WERI-Rb-1 (cell line): ENCODE measurements around the gene FHOD1.

Source experiments
- DNase-seq: peaks from one replicate; pipeline ENCODE4 v3.0.0-alpha.2; 2020
- H3K27ac ChIP-seq: fragments of 250-450 bp; sonication (Bioruptor Pico); 2 replicates; pipeline ENCODE4 v1.5.1; 2020; ENCODE audit warnings: mild to moderate bottlenecking, moderate library complexity
- H3K27me3 ChIP-seq: fragments of 250-450 bp; sonication (Bioruptor Pico); 2 replicates; pipeline ENCODE4 v1.5.1; 2021; ENCODE audit warnings: mild to moderate bottlenecking, low read depth, moderate library complexity; ENCODE audit not compliant: insufficient read depth, severe bottlenecking
- H3K36me3 ChIP-seq: fragments of 250-450 bp; sonication (Bioruptor Pico); 2 replicates; pipeline ENCODE4 v1.5.1; 2020; ENCODE audit warnings: mild to moderate bottlenecking, moderate library complexity
- H3K4me3 ChIP-seq: 2 replicates; pipeline ENCODE4 v1.5.1; 2011; ENCODE audit warnings: low read depth, mild to moderate bottlenecking, control low read depth, low read length
- H3K9me3 ChIP-seq: fragments of 250-450 bp; sonication (Bioruptor Pico); 2 replicates; pipeline ENCODE4 v1.5.1; 2021; ENCODE audit warnings: mild to moderate bottlenecking, moderate library complexity; ENCODE audit not compliant: severe bottlenecking
- CTCF ChIP-seq: IDR thresholded peaks from 2 replicates; pipeline ENCODE4 v1.5.1; 2011; ENCODE audit warnings: low read depth, mild to moderate bottlenecking, control low read depth, inconsistent platforms, low read length

The FHOD1 gene

GRCh38 chr16:67201411-67202345, 45.6 kb downstream of the FHOD1 start:
- Histone ChIP-seq H3K27me3 (no peaks in the 10 kb centered on the region), H3K36me3 (peaks cover 65% of the 10 kb centered on the region), H3K27ac (no peak overlapping the region), H3K9me3 (no peaks in the 10 kb centered on the region), H3K4me3 (no peak overlapping the region)
- no peak for DNase-seq
- no peak for TF ChIP-seq CTCF

DNA sequence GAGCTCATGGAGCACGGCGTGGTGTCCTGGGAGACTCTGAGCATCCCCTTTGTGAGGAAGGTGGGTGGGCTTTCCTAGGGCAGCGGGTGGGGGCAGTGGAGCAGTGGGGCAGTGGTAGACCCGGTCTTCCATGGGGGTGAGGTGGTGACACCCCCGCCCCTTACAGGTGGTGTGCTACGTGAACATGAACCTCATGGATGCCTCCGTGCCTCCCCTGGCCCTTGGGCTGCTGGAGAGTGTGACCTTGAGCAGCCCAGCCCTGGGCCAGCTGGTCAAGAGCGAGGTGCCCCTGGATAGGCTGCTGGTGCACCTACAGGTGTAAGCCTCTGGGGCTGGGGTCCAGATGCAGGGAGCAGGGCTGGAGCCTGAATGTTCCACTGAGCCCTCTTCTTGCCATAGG, 46.8 kb downstream of the FHOD1 start:
- no peak for DNase-seq
- Histone ChIP-seq H3K27ac (no peak overlapping the region), H3K36me3 (peaks cover 77% of the 10 kb centered on the region), H3K27me3 (no peaks in the 10 kb centered on the region), H3K9me3 (no peaks in the 10 kb centered on the region), H3K4me3 (no peak overlapping the region)
- no peak for TF ChIP-seq CTCF

DNA sequence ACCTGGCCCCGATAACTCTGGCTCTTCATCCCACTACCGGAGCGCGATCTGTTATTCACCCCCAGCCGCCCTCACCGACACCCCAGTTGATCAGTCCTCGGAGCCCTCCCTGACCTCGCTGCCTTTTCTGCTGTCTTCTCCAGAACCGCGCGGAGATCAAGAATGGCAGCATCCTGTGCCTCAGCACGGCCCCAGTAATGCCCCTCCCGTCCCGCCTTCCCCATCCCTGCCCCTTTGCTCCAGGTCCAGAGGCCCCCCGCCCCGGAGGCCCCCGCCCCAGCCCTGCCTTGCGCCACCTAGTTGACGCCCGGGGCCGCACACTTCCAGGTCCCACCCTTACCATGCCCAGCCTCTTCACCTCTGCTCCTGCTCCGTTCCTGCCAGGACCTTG, 47.5 kb downstream of the FHOD1 start:
- no peaks in the 10 kb centered on the region for H3K9me3 ChIP-seq
- no peak overlapping the region for H3K4me3 ChIP-seq
- H3K27ac ChIP-seq, result no peak overlapping the region
- DNase-seq, result no peak
- TF ChIP-seq CTCF, result 0 out of 2 replicates have a peak, but pooled peaks have one; percentile 15
- H3K27me3 ChIP-seq, result no peaks in the 10 kb centered on the region
- H3K36me3 ChIP-seq, result peaks cover 83% of the 10 kb centered on the region

- H3K4me3 ChIP-seq, result no peak within 1 kb of the TSS
- H3K9me3 ChIP-seq, result no peaks in the 10 kb centered on the region
- H3K27ac ChIP-seq, result no peak within 1 kb of the TSS
- no peaks in the 10 kb centered on the region for H3K27me3 ChIP-seq
- DNase-seq, result no peak
- peaks cover 83% of the 10 kb centered on the region for H3K36me3 ChIP-seq
- no peak for TF ChIP-seq CTCF
Observed at GRCh38 chr16:67199011-67199807, 48.1 kb downstream of the FHOD1 start, which contains the start of gene ELMO3. TSS of gene ELMO3 (plus strand) at chr16:67199131. CDS start at chr16:67199327, 196 bp downstream.

DNA sequence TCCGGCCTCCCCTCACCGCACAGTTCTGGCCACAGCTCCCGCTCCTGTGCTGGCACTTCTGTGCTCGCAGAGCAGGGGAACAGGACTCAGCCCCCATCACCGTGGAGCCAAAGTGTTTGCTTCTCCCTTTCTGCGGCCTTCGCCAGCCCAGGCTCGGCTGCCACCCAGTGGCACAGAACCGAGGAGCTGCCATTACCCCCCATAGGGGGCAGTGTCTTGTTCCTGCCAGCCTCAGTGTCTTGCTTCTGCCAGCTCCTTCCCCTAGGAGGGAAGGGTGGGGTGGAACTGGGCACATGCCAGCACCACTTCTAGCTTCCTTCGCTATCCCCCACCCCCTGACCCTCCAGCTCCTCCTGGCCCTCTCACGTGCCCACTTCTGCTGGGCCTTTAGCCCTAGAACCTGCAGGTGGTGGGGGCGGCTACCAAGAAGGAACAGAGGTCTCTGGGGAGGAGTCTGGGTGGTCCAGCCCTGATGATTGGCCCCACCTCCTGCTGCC, 49.0 kb downstream of the FHOD1 start:
- H3K36me3 ChIP-seq, result peaks cover 86% of the 10 kb centered on the region
- no peak overlapping the region for H3K27ac ChIP-seq
- peak; percentile 77 for TF ChIP-seq CTCF
- no peaks in the 10 kb centered on the region for H3K9me3 ChIP-seq
- H3K27me3 ChIP-seq, result no peaks in the 10 kb centered on the region
- no peak overlapping the region for H3K4me3 ChIP-seq
- no peak for DNase-seq
